Measurements from ENCODE around the gene C1orf53.
A peak's percentile ranks its signal among the peaks of the same experiment; 100 is the strongest.

Gene C1orf53

DNA sequence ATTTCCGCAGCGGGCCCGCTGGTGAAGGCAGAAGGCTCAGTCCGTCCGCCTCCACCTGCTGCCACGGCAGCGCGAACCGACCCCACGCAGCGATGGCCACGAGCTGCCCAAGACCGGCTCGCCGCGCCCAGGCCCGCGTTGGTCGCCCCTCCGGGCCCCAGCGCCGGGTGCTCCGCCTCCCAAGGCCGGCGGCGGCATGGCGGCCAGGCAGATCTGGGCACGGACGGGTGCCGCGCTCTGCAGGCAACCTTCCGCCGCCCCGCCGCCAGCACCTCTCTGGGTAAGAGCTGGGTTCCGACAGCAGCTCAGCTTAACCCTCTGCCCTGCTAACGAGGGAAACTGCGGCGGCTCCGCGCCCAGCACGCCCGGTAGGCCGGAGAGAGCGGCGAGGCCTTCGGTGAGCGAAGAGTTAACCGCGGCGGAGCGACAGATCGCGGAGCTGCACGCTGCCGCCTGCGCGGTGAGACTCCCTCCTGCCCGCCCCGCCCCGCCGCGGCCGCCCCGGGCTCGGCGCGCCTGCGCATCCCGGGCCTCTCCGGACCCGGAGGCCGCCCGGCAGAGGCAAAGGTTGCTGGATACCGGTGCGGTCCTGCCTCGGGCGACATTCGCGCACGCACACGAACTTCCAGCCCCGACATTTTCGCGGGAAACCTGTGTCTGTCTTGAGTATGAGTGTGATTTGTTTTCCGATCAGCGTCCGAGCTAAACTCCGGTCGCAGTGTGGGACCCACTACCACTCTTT, at the start of gene C1orf53 (continued):
- TF ChIP-seq SCRT1 (tag by site-specific recombination; IDR thresholded peaks at IDR 0.05; ENCODE audit: borderline replicate concordance): no peak
- TF ChIP-seq ZNF335 (tag by site-specific recombination; conservative IDR thresholded peaks at IDR 0.05): peak; percentile 69
- TF ChIP-seq SP7 (tag by site-specific recombination; IDR thresholded peaks at IDR 0.05): peak; percentile 85
- peak; percentile 67; the same call in 1 of the 2 replicates for TF ChIP-seq KLF9 (tag by site-specific recombination; IDR thresholded peaks at IDR 0.05; ENCODE audit: low read depth)
- TF ChIP-seq GLI2 (tag by site-specific recombination; IDR thresholded peaks at IDR 0.05; ENCODE audit: borderline replicate concordance, low read depth): no peak
- TF ChIP-seq KLF7 (tag by site-specific recombination; IDR thresholded peaks at IDR 0.05; ENCODE audit: borderline replicate concordance): no peak; the same call in 1 of the 2 replicates
- no peak for TF ChIP-seq ZNF433 (tag by site-specific recombination; IDR thresholded peaks at IDR 0.05; ENCODE audit: low read depth)
- peak; percentile 60; the same call in 1 of the 2 replicates for TF ChIP-seq ZNF2 (tag by site-specific recombination; IDR thresholded peaks at IDR 0.05)
- TF ChIP-seq, protein P1, sequence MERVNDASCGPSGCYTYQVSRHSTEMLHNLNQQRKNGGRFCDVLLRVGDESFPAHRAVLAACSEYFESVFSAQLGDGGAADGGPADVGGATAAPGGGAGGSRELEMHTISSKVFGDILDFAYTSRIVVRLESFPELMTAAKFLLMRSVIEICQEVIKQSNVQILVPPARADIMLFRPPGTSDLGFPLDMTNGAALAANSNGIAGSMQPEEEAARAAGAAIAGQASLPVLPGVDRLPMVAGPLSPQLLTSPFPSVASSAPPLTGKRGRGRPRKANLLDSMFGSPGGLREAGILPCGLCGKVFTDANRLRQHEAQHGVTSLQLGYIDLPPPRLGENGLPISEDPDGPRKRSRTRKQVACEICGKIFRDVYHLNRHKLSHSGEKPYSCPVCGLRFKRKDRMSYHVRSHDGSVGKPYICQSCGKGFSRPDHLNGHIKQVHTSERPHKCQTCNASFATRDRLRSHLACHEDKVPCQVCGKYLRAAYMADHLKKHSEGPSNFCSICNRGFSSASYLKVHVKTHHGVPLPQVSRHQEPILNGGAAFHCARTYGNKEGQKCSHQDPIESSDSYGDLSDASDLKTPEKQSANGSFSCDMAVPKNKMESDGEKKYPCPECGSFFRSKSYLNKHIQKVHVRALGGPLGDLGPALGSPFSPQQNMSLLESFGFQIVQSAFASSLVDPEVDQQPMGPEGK (tag by site-specific recombination; IDR thresholded peaks at IDR 0.05): peak; percentile 72; the same call in 1 of the 2 replicates
- TF ChIP-seq ZNF514 (tag by site-specific recombination; IDR thresholded peaks at IDR 0.05): no peak
- TF ChIP-seq ZFP41 (tag by site-specific recombination; IDR thresholded peaks at IDR 0.05; ENCODE audit: borderline replicate concordance): no peak
- TF ChIP-seq ZBTB48 (tag by site-specific recombination; IDR thresholded peaks at IDR 0.05): no peak
- no peak for TF ChIP-seq MEIS1 (CRISPR knock-in tag; IDR thresholded peaks at IDR 0.05; ENCODE audit: borderline replicate concordance)
- TF ChIP-seq ZNF558 (tag by site-specific recombination; IDR thresholded peaks at IDR 0.05): no peak
- peak; percentile 95 for TF ChIP-seq ZNF610 (tag by site-specific recombination; IDR thresholded peaks at IDR 0.05; ENCODE audit: borderline replicate concordance)
- TF ChIP-seq KLF1 (tag by site-specific recombination; IDR thresholded peaks at IDR 0.05): peak; percentile 45; the same call in 1 of the 2 replicates
- TF ChIP-seq CTCF (tag by site-specific recombination; IDR thresholded peaks at IDR 0.05): peak; percentile 67; the same call in 1 of the 2 replicates
- no peak for TF ChIP-seq ZNF830 (tag by site-specific recombination; IDR thresholded peaks at IDR 0.05; ENCODE audit: low read depth)
- TF ChIP-seq ZNF560 (tag by site-specific recombination; IDR thresholded peaks at IDR 0.05; ENCODE audit: borderline replicate concordance): no peak
- TF ChIP-seq ZNF169 (tag by site-specific recombination; IDR thresholded peaks at IDR 0.05): no peak
- TF ChIP-seq ZNF473 (tag by site-specific recombination; IDR thresholded peaks at IDR 0.05): no peak
- TF ChIP-seq, protein P2, sequence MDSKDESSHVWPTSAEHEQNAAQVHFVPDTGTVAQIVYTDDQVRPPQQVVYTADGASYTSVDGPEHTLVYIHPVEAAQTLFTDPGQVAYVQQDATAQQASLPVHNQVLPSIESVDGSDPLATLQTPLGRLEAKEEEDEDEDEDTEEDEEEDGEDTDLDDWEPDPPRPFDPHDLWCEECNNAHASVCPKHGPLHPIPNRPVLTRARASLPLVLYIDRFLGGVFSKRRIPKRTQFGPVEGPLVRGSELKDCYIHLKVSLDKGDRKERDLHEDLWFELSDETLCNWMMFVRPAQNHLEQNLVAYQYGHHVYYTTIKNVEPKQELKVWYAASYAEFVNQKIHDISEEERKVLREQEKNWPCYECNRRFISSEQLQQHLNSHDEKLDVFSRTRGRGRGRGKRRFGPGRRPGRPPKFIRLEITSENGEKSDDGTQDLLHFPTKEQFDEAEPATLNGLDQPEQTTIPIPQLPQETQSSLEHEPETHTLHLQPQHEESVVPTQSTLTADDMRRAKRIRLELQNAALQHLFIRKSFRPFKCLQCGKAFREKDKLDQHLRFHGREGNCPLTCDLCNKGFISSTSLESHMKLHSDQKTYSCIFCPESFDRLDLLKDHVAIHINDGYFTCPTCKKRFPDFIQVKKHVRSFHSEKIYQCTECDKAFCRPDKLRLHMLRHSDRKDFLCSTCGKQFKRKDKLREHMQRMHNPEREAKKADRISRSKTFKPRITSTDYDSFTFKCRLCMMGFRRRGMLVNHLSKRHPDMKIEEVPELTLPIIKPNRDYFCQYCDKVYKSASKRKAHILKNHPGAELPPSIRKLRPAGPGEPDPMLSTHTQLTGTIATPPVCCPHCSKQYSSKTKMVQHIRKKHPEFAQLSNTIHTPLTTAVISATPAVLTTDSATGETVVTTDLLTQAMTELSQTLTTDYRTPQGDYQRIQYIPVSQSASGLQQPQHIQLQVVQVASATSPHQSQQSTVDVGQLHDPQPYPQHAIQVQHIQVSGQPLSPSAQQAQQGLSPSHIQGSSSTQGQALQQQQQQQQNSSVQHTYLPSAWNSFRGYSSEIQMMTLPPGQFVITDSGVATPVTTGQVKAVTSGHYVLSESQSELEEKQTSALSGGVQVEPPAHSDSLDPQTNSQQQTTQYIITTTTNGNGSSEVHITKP (tag by site-specific recombination; IDR thresholded peaks at IDR 0.05): peak; percentile 72
- peak; percentile 53; the same call in 1 of the 2 replicates for TF ChIP-seq ZNF394 (tag by site-specific recombination; IDR thresholded peaks at IDR 0.05; ENCODE audit: borderline replicate concordance)
- no peak for TF ChIP-seq ZBTB10 (tag by site-specific recombination; IDR thresholded peaks at IDR 0.05)
- TF ChIP-seq ZFP37 (tag by site-specific recombination; IDR thresholded peaks at IDR 0.05): peak; percentile 77; the same call in 1 of the 2 replicates
- TF ChIP-seq SALL2 (tag by site-specific recombination; IDR thresholded peaks at IDR 0.05; ENCODE audit: borderline replicate concordance): no peak
- TF ChIP-seq IKZF3 (tag by site-specific recombination; IDR thresholded peaks at IDR 0.05): 0 out of 2 replicates have a peak, but pooled peaks have one; percentile 9
- TF ChIP-seq ZNF585B (tag by site-specific recombination; IDR thresholded peaks at IDR 0.05): no peak; the same call in 1 of the 2 replicates

All from HEK293 (cell line).